ENCODE data around the gene TRPV6. TPM values are rescaled to one million over a fixed set of nuclear protein-coding genes. Genes with fewer than 3 reads are reported as not detected.

Gene TRPV6
- total and polyA plus RNA-seq, 2 experiments from 2014 or later: not detected

DNA sequence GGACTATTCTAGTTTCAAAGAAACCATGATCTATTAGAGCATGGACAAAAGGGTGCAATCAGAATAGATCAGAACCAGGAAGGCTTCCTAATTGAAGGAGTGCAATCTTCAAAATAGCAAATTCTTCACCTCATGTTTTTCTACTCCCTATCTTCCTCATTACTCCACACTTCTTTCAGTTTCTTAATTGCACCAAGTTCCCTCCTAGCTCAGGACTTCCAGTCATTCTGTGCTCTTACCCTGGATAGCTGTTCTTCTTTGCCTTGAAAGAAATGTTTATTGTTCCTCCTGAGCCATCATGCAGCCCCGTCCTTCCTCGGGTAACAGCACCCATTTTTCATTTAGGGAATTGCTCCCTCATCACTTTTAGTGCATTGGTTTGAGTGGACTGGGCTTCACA lies 24.9 kb upstream of the TRPV6 start:
- H3K4me3 ChIP-seq: no peak overlapping the region
- no peaks in the 10 kb centered on the region for H3K36me3 ChIP-seq (ENCODE audit: low read depth)
- no peak overlapping the region for H3K9ac ChIP-seq
- no peaks in the 10 kb centered on the region for H3K79me2 ChIP-seq (ENCODE audit: insufficient read depth)
- no peaks in the 10 kb centered on the region for H3K9me3 ChIP-seq (ENCODE audit: low read depth)
- H3K9me2 ChIP-seq (ENCODE audit: insufficient read depth): no peaks in the 10 kb centered on the region
- H3K4me2 ChIP-seq (ENCODE audit: unreplicated experiment): no peak overlapping the region
- no peaks in the 10 kb centered on the region for H3K4me1 ChIP-seq (ENCODE audit: insufficient read depth)
- H3K27ac ChIP-seq: no peak overlapping the region
- TF ChIP-seq EZH2phosphoT487 (IDR thresholded peaks at IDR 0.05; ENCODE audit: insufficient read depth, low read depth) (no peak), EZH2 (IDR thresholded peaks at IDR 0.05; ENCODE audit: insufficient read depth, poor library complexity, severe bottlenecking) (no peak)
- H3F3A ChIP-seq (ENCODE audit: insufficient read depth): no peaks in the 10 kb centered on the region
- WGBS, 2 experiments (ENCODE audit: low coverage in 1 of 2, low lambda C conversion rate in 2 of 2, missing lambda C conversion rate in 2 of 2): 28 to 42% methylated on average over 2 of the region's 2 CpGs
- H3K27me3 ChIP-seq (replicated peaks; ENCODE audit: insufficient read depth): no peaks in the 10 kb centered on the region; the same call in 1 of the 2 replicates
- no peak overlapping the region for H2AFZ ChIP-seq
- no peak for DNase-seq
- no peaks in the 10 kb centered on the region for H4K20me1 ChIP-seq (ENCODE audit: insufficient read depth)
- in situ Hi-C loops (cut with MboI): no loop called here

DNA sequence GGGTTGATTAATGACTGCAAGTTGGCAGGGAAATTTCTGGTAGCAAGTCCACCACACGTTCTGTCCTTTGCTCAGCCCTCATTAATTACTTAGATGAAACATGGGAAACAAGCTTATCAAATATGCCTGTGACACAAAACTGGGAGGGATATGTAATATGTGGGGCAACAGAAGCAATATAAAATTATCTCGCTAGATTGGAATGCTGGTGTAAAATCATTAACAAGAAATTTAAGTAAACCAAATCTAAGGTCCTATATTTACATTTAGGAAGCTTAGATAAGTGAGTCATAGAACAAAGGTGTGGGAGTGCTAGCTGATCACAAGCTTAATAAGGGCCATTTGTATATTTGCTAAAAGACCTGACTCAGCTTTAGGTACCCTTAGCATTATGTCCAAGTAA lies 24.5 kb upstream of the TRPV6 start:
- Histone ChIP-seq H3K27me3 (replicated peaks; ENCODE audit: insufficient read depth) (no peaks in the 10 kb centered on the region; the same call in 1 of the 2 replicates), H3K4me2 (ENCODE audit: unreplicated experiment) (no peak overlapping the region), H3K9me3 (ENCODE audit: low read depth) (no peaks in the 10 kb centered on the region), H2AFZ (no peak overlapping the region), H3K4me3 (no peak overlapping the region), H4K20me1 (ENCODE audit: insufficient read depth) (no peaks in the 10 kb centered on the region), H3K9ac (no peak overlapping the region), H3K4me1 (ENCODE audit: insufficient read depth) (no peaks in the 10 kb centered on the region), H3F3A (ENCODE audit: insufficient read depth) (no peaks in the 10 kb centered on the region), H3K27ac (no peak overlapping the region), H3K79me2 (ENCODE audit: insufficient read depth) (no peaks in the 10 kb centered on the region), H3K36me3 (ENCODE audit: low read depth) (no peaks in the 10 kb centered on the region), H3K9me2 (ENCODE audit: insufficient read depth) (no peaks in the 10 kb centered on the region)
- in situ Hi-C loops (cut with MboI): no loop called here
- no peak for DNase-seq
- 44 to 51% methylated on average over 2 of the region's 2 CpGs for WGBS, 2 experiments (ENCODE audit: low coverage in 1 of 2, low lambda C conversion rate in 2 of 2, missing lambda C conversion rate in 2 of 2)
- TF ChIP-seq EZH2phosphoT487 (IDR thresholded peaks at IDR 0.05; ENCODE audit: insufficient read depth, low read depth): no peak
- TF ChIP-seq EZH2 (IDR thresholded peaks at IDR 0.05; ENCODE audit: insufficient read depth, poor library complexity, severe bottlenecking): no peak

DNA sequence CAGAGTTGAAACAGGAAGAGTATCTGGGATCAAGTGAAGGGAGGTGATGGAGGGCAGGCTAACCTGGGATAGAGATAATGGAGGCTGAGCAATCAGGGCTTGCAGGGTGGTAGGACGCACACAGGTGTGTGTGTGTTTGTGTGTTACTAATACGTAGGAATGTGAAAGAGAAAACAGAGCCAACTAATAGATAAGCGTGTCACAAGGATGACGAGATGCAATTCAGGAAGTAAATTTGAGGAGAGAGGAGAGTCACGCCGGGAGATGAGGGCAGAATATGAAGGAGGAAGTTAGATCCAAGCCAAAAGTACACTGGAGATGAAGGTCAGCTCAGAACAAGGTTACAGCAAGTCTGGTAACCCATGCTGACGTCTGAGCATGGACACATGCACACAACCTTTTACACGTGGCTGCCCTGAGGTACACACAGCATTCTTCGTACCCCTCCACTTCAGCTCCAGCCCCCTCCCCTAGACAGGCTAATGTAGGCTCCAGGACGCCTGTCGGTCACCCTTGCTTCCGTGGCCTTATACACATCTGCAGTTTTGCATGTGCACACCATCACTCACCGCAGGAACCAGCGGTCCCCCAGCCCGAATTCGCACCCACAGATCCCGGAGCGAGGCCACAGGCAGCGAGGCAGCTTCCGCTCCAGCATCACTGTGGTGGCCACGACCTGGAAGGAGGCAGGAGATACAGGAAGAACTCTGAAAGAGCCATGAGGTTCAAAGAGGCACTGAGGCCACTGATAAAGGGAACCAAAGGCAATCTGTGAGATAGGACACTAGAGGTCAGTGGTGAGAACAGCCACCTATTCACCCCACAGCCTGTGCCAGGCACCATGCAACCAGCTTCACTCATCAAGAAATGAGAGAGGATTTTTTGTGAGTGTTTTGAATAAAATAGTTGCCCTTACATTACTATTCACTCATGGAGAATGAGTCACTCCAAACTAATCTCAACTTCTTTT lies 23.7 kb upstream of the TRPV6 start:
- H3K9me2 ChIP-seq (ENCODE audit: insufficient read depth): no peaks in the 10 kb centered on the region

DNA sequence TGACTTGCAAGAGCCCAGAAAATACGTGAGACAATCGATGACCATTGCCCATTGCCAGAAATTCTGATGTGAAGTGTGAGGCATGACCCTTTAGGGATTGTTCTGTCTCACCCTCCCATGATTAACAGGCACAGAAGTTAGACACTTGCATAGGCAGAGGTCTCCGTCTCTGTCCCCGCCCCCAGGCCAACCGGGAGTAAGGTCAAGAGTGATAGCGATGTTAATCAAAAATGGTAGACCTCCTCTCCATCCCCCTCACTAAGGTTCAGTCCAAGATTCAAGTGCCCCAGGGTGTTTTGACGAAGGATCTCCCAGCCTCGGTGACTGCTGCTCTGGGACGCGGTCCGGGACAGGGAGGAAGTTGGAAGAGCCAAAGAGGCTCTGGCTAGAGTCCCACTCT lies 22.7 kb upstream of the TRPV6 start:
- no peak overlapping the region for H3K9ac ChIP-seq
- no peaks in the 10 kb centered on the region for H3F3A ChIP-seq (ENCODE audit: insufficient read depth)
- WGBS, 2 experiments (ENCODE audit: low coverage in 1 of 2, low lambda C conversion rate in 2 of 2, missing lambda C conversion rate in 2 of 2): 60% methylated on average over 11 of the region's 11 CpGs
- H4K20me1 ChIP-seq (ENCODE audit: insufficient read depth): no peaks in the 10 kb centered on the region
- H3K9me2 ChIP-seq (ENCODE audit: insufficient read depth): no peaks in the 10 kb centered on the region
- no peak for DNase-seq
- in situ Hi-C loops (cut with MboI): no loop called here
- peaks cover 2% of the 10 kb centered on the region for H3K9me3 ChIP-seq (ENCODE audit: low read depth)
- H3K4me2 ChIP-seq (ENCODE audit: unreplicated experiment): no peak overlapping the region
- no peaks in the 10 kb centered on the region; the same call in 1 of the 2 replicates for H3K27me3 ChIP-seq (replicated peaks; ENCODE audit: insufficient read depth)
- no peak overlapping the region for H2AFZ ChIP-seq
- H3K36me3 ChIP-seq (ENCODE audit: low read depth): no peaks in the 10 kb centered on the region
- H3K4me1 ChIP-seq (ENCODE audit: insufficient read depth): no peaks in the 10 kb centered on the region
- no peak overlapping the region for H3K4me3 ChIP-seq
- H3K79me2 ChIP-seq (ENCODE audit: insufficient read depth): no peaks in the 10 kb centered on the region
- TF ChIP-seq EZH2phosphoT487 (IDR thresholded peaks at IDR 0.05; ENCODE audit: insufficient read depth, low read depth) (no peak), EZH2 (IDR thresholded peaks at IDR 0.05; ENCODE audit: insufficient read depth, poor library complexity, severe bottlenecking) (no peak)
- no peak overlapping the region for H3K27ac ChIP-seq

More for the DNA sequence above, 23.7 kb upstream of the TRPV6 start:
- no peaks in the 10 kb centered on the region for H3K79me2 ChIP-seq (ENCODE audit: insufficient read depth)
- H2AFZ ChIP-seq: no peak overlapping the region
- H3F3A ChIP-seq (ENCODE audit: insufficient read depth): no peaks in the 10 kb centered on the region
- no peak for TF ChIP-seq EZH2phosphoT487 (IDR thresholded peaks at IDR 0.05; ENCODE audit: insufficient read depth, low read depth)
- TF ChIP-seq EZH2 (IDR thresholded peaks at IDR 0.05; ENCODE audit: insufficient read depth, poor library complexity, severe bottlenecking): no peak
- peak; percentile 12 for DNase-seq
- no peak overlapping the region for H3K9ac ChIP-seq
- H3K4me2 ChIP-seq (ENCODE audit: unreplicated experiment): no peak overlapping the region
- no peak overlapping the region for H3K4me3 ChIP-seq
- no peaks in the 10 kb centered on the region for H4K20me1 ChIP-seq (ENCODE audit: insufficient read depth)
- in situ Hi-C loops (cut with MboI): no loop called here
- WGBS, 2 experiments (ENCODE audit: low coverage in 1 of 2, low lambda C conversion rate in 2 of 2, missing lambda C conversion rate in 2 of 2): 38 to 41% methylated on average over 21 of the region's 21 CpGs
- no peaks in the 10 kb centered on the region for H3K9me3 ChIP-seq (ENCODE audit: low read depth)
- H3K27ac ChIP-seq: no peak overlapping the region
- no peaks in the 10 kb centered on the region; the same call in 1 of the 2 replicates for H3K27me3 ChIP-seq (replicated peaks; ENCODE audit: insufficient read depth)
- no peaks in the 10 kb centered on the region for H3K36me3 ChIP-seq (ENCODE audit: low read depth)
- no peaks in the 10 kb centered on the region for H3K4me1 ChIP-seq (ENCODE audit: insufficient read depth)

All from GM23248 (cell line).